Natural killer cell (primary cell): ENCODE data around the gene KLK4. TPM values are rescaled to one million over a fixed set of nuclear protein-coding genes. Genes with fewer than 3 reads are reported as not detected.

Experiments used
- ATAC-seq, 3 donors: fragments of 150-1000 bp in 2 of 3; fragments of 200-7000 bp in 1 of 3; cut with Tn5 transposase; 1 replicate in 1 of 3; 2 replicates in 2 of 3; pipeline ENCODE4 v1.10.0; 2021; ENCODE audit warnings: mild to moderate bottlenecking in 2 of 3, moderate library complexity in 2 of 3
- DNase-seq, 2 donors: peaks; one replicate each; pipeline versions ENCODE4 v3.0.0 to v3.0.0-alpha.2; 2013 to 2021; ENCODE audit warnings: mixed read lengths in 1 of 2
- H3K27ac ChIP-seq: one replicate; pipeline ENCODE4 v1.5.1; 2013; ENCODE audit warnings: mild to moderate bottlenecking, low read length
- H3K27me3 ChIP-seq: one replicate; pipeline ENCODE4 v1.6.1; 2013; ENCODE audit warnings: low read length; ENCODE audit not compliant: control insufficient read depth, insufficient read depth
- H3K36me3 ChIP-seq: one replicate; pipeline ENCODE4 v1.6.1; 2013; ENCODE audit warnings: low read length; ENCODE audit not compliant: control insufficient read depth, insufficient read depth
- H3K4me1 ChIP-seq: one replicate; pipeline ENCODE4 v1.6.1; 2013; ENCODE audit warnings: low read length; ENCODE audit not compliant: control insufficient read depth, insufficient read depth
- H3K4me3 ChIP-seq: one replicate; pipeline ENCODE4 v1.5.1; 2013; ENCODE audit warnings: low read length
- H3K9me3 ChIP-seq: one replicate; pipeline ENCODE4 v1.6.1; 2013; ENCODE audit warnings: low read length; ENCODE audit not compliant: control insufficient read depth, insufficient read depth
- H3K27ac Mint-ChIP-seq, 2 donors: one replicate each; pipeline ENCODE4 v1.8.0; 2022; ENCODE audit warnings: mild to moderate bottlenecking in 2 of 2, mixed read lengths in 2 of 2, moderate library complexity in 1 of 2
- H3K27me3 Mint-ChIP-seq, 2 donors: one replicate each; pipeline ENCODE4 v1.8.0; 2022; ENCODE audit warnings: low read depth in 2 of 2, mixed read lengths in 2 of 2
- H3K36me3 Mint-ChIP-seq: one replicate; pipeline ENCODE4 v1.8.0; 2022; ENCODE audit warnings: mixed read lengths
- H3K4me1 Mint-ChIP-seq, 2 donors: one replicate each; pipeline ENCODE4 v1.8.0; 2022; ENCODE audit warnings: mixed read lengths in 2 of 2
- H3K4me3 Mint-ChIP-seq: one replicate; pipeline ENCODE4 v1.8.0; 2022; ENCODE audit warnings: mild to moderate bottlenecking, moderate library complexity, mixed read lengths
- H3K9me3 Mint-ChIP-seq, 2 donors: one replicate each; pipeline ENCODE4 v1.8.0; 2022; ENCODE audit warnings: mixed read lengths in 2 of 2
- WGBS: methylation state at CpG from one replicate; pipeline ENCODE4 v1.1.7; 2013; ENCODE audit warnings: missing lambda C conversion rate; ENCODE audit not compliant: insufficient coverage; 5-methylcytosine and 5-hydroxymethylcytosine counted together
- intact Hi-C: fragments of 100-400 bp; cut with micrococcal nuclease; formaldehyde crosslinking; loops from one replicate; pipeline ENCODE4 v1.14.2; 2022
- total RNA-seq, 4 donors: library from RNA; stranded (reverse); fragments of 120-200 nt in 1 of 4; gene quantifications; one replicate each; pipeline versions ENCODE4 v1.2.3 to v1.2.4, GENCODE V29; 2013 to 2022
- TF ChIP-seq, protein P1 (sequence below): fragments of 200-600 bp; IDR thresholded peaks from one replicate; pipeline ENCODE4 v1.8.0; 2022; ENCODE audit warnings: antibody characterized with exemption

Gene KLK4
- total RNA-seq, 3 donors from 2014 or later (not counting 1 experiment from before 2014, with no cell fraction given), result not detected

DNA sequence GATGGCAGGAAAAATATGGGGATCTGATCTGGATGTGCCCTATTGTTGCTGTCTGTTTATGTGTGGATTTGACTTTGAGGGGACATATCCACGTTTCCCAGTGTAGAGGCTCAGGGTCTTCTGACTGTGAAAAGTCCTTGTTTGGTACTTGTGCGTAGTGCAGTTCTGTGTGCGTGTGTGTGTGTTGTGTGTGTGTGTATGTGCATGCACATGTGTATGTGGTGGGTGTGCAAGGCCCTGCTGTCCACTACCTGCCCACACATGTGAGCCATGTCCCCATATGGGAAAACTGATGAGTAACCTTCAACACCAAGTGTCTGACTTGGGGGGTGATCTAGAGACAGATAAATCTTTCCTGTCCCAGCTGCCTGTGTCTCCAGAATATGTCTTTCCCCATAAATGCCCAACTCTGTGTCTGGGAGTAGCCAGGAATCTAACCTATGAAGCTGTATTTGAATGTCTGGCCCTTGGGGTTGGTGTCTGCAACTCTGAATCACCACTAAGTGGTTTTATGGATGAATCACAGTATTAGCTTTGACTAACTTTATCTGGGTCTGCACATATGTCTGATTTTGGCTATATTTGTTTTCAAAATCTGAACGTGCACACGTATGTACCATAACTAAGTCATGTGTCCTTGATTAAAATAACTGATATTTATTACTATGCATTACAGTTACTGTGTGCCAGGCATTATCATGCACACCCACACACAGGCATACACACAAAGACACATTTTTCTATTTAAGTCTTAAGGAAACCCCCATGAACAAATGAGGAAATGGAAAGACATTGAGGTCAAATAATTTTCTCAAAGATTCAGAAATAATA lies 20.6 kb downstream of the KLK4 start:
- H3K27ac Mint-ChIP-seq, result no peak overlapping the region
- ATAC-seq (no peak), DNase-seq (no peak)
- no peaks in the 10 kb centered on the region for H3K9me3 Mint-ChIP-seq
- peaks cover 12 to 16% of the 10 kb centered on the region in 2 donors for H3K27me3 Mint-ChIP-seq
- Histone ChIP-seq H3K4me3 (no peak overlapping the region), H3K4me1 (no peaks in the 10 kb centered on the region), H3K27me3 (no peaks in the 10 kb centered on the region), H3K9me3 (peaks cover 8% of the 10 kb centered on the region), H3K27ac (no peak overlapping the region), H3K36me3 (no peaks in the 10 kb centered on the region)
- intact Hi-C loops, result no loop called here
- no peaks in the 10 kb centered on the region for H3K36me3 Mint-ChIP-seq
- WGBS, result 60% methylated on average over 5 of the region's 5 CpGs
- TF ChIP-seq, protein P1, sequence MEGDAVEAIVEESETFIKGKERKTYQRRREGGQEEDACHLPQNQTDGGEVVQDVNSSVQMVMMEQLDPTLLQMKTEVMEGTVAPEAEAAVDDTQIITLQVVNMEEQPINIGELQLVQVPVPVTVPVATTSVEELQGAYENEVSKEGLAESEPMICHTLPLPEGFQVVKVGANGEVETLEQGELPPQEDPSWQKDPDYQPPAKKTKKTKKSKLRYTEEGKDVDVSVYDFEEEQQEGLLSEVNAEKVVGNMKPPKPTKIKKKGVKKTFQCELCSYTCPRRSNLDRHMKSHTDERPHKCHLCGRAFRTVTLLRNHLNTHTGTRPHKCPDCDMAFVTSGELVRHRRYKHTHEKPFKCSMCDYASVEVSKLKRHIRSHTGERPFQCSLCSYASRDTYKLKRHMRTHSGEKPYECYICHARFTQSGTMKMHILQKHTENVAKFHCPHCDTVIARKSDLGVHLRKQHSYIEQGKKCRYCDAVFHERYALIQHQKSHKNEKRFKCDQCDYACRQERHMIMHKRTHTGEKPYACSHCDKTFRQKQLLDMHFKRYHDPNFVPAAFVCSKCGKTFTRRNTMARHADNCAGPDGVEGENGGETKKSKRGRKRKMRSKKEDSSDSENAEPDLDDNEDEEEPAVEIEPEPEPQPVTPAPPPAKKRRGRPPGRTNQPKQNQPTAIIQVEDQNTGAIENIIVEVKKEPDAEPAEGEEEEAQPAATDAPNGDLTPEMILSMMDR, result no peak
- no peaks in the 10 kb centered on the region for H3K4me1 Mint-ChIP-seq
- no peak overlapping the region for H3K4me3 Mint-ChIP-seq

GRCh38 chr19:50889638-50890037 lies 21.6 kb downstream of the KLK4 start:
- ATAC-seq (no peak), DNase-seq (no peak)
- TF ChIP-seq, protein P1, result no peak
- H3K27me3 ChIP-seq, result no peaks in the 10 kb centered on the region
- H3K4me1 ChIP-seq, result no peaks in the 10 kb centered on the region
- H3K36me3 ChIP-seq, result no peaks in the 10 kb centered on the region
- 65% methylated on average over 3 of the region's 3 CpGs for WGBS
- H3K9me3 ChIP-seq, result peaks cover 3% of the 10 kb centered on the region
- Mint-ChIP-seq H3K9me3 (no peaks in the 10 kb centered on the region), H3K27me3 (peaks cover 16% of the 10 kb centered on the region in 2 donors), H3K36me3 (no peaks in the 10 kb centered on the region), H3K4me1 (no peaks in the 10 kb centered on the region), H3K4me3 (no peak overlapping the region), H3K27ac (no peak overlapping the region)
- no peak overlapping the region for H3K27ac ChIP-seq
- H3K4me3 ChIP-seq, result no peak overlapping the region
- intact Hi-C loops, result no loop called here

- no peaks in the 10 kb centered on the region for H3K9me3 Mint-ChIP-seq
- Histone ChIP-seq H3K36me3 (no peaks in the 10 kb centered on the region), H3K27ac (no peak overlapping the region), H3K4me3 (no peak overlapping the region), H3K27me3 (peaks cover 3% of the 10 kb centered on the region), H3K9me3 (no peaks in the 10 kb centered on the region), H3K4me1 (no peaks in the 10 kb centered on the region)
- DNase-seq (no peak), ATAC-seq (no peak)
- H3K27me3 Mint-ChIP-seq, result peaks cover 17 to 33% of the 10 kb centered on the region in 2 donors
- WGBS, result 80% methylated on average over 3 of the region's 3 CpGs
- H3K4me1 Mint-ChIP-seq, result no peaks in the 10 kb centered on the region
- TF ChIP-seq, protein P1, result no peak
- no peak overlapping the region for H3K27ac Mint-ChIP-seq
- H3K36me3 Mint-ChIP-seq, result no peaks in the 10 kb centered on the region
- no peak overlapping the region for H3K4me3 Mint-ChIP-seq
- intact Hi-C loops, result no loop called here
Measured at GRCh38 chr19:50882188-50882587, 29.0 kb downstream of the KLK4 start.
